HG03103 (cell line): ENCODE results near the gene LETM1.

ENCODE experiments used
- ATAC-seq: cut with Tn5 transposase; IDR thresholded peaks from one replicate; pipeline ENCODE4 v1.9.1; 2021; ENCODE audit warnings: low read depth; ENCODE audit not compliant: unreplicated experiment

Gene LETM1

GRCh38 chr4:1830642-1831228 lies 25.2 kb downstream of the LETM1 start:
- no peak for ATAC-seq

- ATAC-seq = no peak
Observed at GRCh38 chr4:1830234-1830633, 25.7 kb downstream of the LETM1 start.

- ATAC-seq = no peak
Observed at GRCh38 chr4:1826531-1827350, 29.2 kb downstream of the LETM1 start.

- no peak for ATAC-seq
Observed at GRCh38 chr4:1825326-1825725, 30.6 kb downstream of the LETM1 start.

GRCh38 chr4:1824746-1825145 lies 31.2 kb downstream of the LETM1 start:
- no peak for ATAC-seq

- ATAC-seq = no peak
Observed at GRCh38 chr4:1823545-1823932, 32.4 kb downstream of the LETM1 start.

- ATAC-seq = no peak
Observed at GRCh38 chr4:1822568-1823544, 33.1 kb downstream of the LETM1 start.

- ATAC-seq = no peak
Observed at GRCh38 chr4:1821679-1822567, 34.0 kb downstream of the LETM1 start.

GRCh38 chr4:1819816-1820215 lies 36.1 kb downstream of the LETM1 start:
- no peak for ATAC-seq

GRCh38 chr4:1819284-1819683 lies 36.7 kb downstream of the LETM1 start:
- no peak for ATAC-seq

- ATAC-seq = no peak
Observed at GRCh38 chr4:1815997-1816860, 39.7 kb downstream of the LETM1 start.

- ATAC-seq = no peak
Observed at GRCh38 chr4:1815096-1815996, 40.6 kb downstream of the LETM1 start.

- ATAC-seq = no peak
Observed at GRCh38 chr4:1814453-1814852, 41.5 kb downstream of the LETM1 start.

- ATAC-seq = no peak
Observed at GRCh38 chr4:1813915-1814314, 42.0 kb downstream of the LETM1 start.

GRCh38 chr4:1813231-1813630 lies 42.7 kb downstream of the LETM1 start:
- no peak for ATAC-seq

- ATAC-seq = no peak
Observed at GRCh38 chr4:1812720-1813119, 43.2 kb downstream of the LETM1 start.

GRCh38 chr4:1810765-1811164 lies 45.2 kb downstream of the LETM1 start:
- ATAC-seq = no peak
